HEK293 (cell line): Measurements from ENCODE around the gene TEX2.

Source experiments
- CTCF ChIA-PET: fragments of 350-600 bp; formaldehyde crosslinking; extraction: SDS; loops from one replicate; lab custom pipeline; 2021; ENCODE audit warnings: antibody characterized with exemption; lab: Yijun Ruan, JAX
- POLR2A ChIA-PET: fragments of 300-600 bp; formaldehyde crosslinking; extraction: SDS; loops from one replicate; lab custom pipeline; 2020; ENCODE audit warnings: antibody characterized with exemption, inconsistent platforms; lab: Yijun Ruan, JAX
- H3K27ac ChIP-seq: fragments of 200-500 bp; sonication (Bioruptor generic); 2 replicates; pipeline ENCODE4 v1.5.1; 2014; ENCODE audit warnings: low read depth, low read length, control low read depth, inconsistent platforms; ENCODE audit errors: extremely low read depth
- H3K36me3 ChIP-seq, 2 experiments: fragments of 200-500 bp in 1 of 2; sonication (Bioruptor generic) in 1 of 2; 1 replicate in 1 of 2; 2 replicates in 1 of 2; pipeline ENCODE4 v1.5.1; 2014 to 2017; ENCODE audit warnings: inconsistent platforms in 2 of 2, low read length in 2 of 2; ENCODE audit not compliant: control insufficient read depth in 2 of 2, insufficient read depth in 1 of 2
- H3K4me1 ChIP-seq: fragments of 200-500 bp; sonication (Bioruptor generic); 2 replicates; pipeline ENCODE4 v1.5.1; 2014; ENCODE audit warnings: mild to moderate bottlenecking, low read length, inconsistent platforms; ENCODE audit not compliant: control insufficient read depth, insufficient read depth
- H3K4me3 ChIP-seq: 2 replicates; pipeline ENCODE4 v1.5.1; 2011; ENCODE audit warnings: low read depth, mild to moderate bottlenecking, control low read depth, low read length, moderate library complexity
- H3K9me3 ChIP-seq: fragments of 200-500 bp; sonication (Bioruptor generic); 2 replicates; pipeline ENCODE4 v1.5.1; 2014; ENCODE audit warnings: low read depth, low read length, inconsistent platforms; ENCODE audit not compliant: control insufficient read depth, insufficient read depth
- MEIS1 ChIP-seq: sonication (generic); formaldehyde crosslinking; IDR thresholded peaks from 2 replicates; pipeline ENCODE4 v1.8.1; 2022; ENCODE audit warnings: missing genetic modification reagents, mild to moderate bottlenecking, borderline replicate concordance
- PATZ1 ChIP-seq: fragments of 450-650 bp; formaldehyde crosslinking; IDR thresholded peaks from 2 replicates; pipeline ENCODE4 v1.5.1; 2016; ENCODE audit warnings: missing biosample characterization, missing genetic modification characterization
- PRDM6 ChIP-seq: fragments of 450-650 bp; formaldehyde crosslinking; IDR thresholded peaks from 2 replicates; pipeline ENCODE4 v1.5.1; 2017; ENCODE audit warnings: missing biosample characterization, missing genetic modification characterization
- SCRT2 ChIP-seq: fragments of 450-650 bp; formaldehyde crosslinking; IDR thresholded peaks from 2 replicates; pipeline ENCODE4 v1.5.1; 2016; ENCODE audit warnings: missing biosample characterization, missing genetic modification characterization
- SETDB1 ChIP-seq: IDR thresholded peaks from one replicate; pipeline ENCODE4 v1.6.1; 2017; ENCODE audit warnings: mild to moderate bottlenecking, low read length, moderate library complexity, mixed read lengths; ENCODE audit not compliant: insufficient read length
- SP7 ChIP-seq: fragments of 450-650 bp; formaldehyde crosslinking; IDR thresholded peaks from 2 replicates; pipeline ENCODE4 v1.5.1; 2016; ENCODE audit warnings: missing biosample characterization, missing genetic modification characterization
- YY1 ChIP-seq: fragments of 450-650 bp; formaldehyde crosslinking; IDR thresholded peaks from 2 replicates; pipeline ENCODE4 v1.5.1; 2018; ENCODE audit warnings: missing biosample characterization, missing genetic modification characterization
- ZNF335 ChIP-seq: fragments of 450-650 bp; formaldehyde crosslinking; conservative IDR thresholded peaks from 2 replicates; pipeline ENCODE4 v1.5.1; 2016; ENCODE audit warnings: missing biosample characterization, missing genetic modification characterization
- ZNF366 ChIP-seq: fragments of 450-650 bp; formaldehyde crosslinking; conservative IDR thresholded peaks from 2 replicates; pipeline ENCODE4 v1.5.1; 2016; ENCODE audit warnings: missing biosample characterization, missing genetic modification characterization
- ZNF398 ChIP-seq: fragments of 450-650 bp; formaldehyde crosslinking; IDR thresholded peaks from 2 replicates; pipeline ENCODE4 v1.5.1; 2017; ENCODE audit warnings: missing biosample characterization, missing genetic modification characterization
- ZNF416 ChIP-seq: fragments of 450-650 bp; formaldehyde crosslinking; IDR thresholded peaks from 2 replicates; pipeline ENCODE4 v1.5.1; 2016; ENCODE audit warnings: missing biosample characterization, missing genetic modification characterization
- ZNF513 ChIP-seq: fragments of 450-650 bp; IDR thresholded peaks from 2 replicates; pipeline ENCODE4 v1.5.1; 2018; ENCODE audit warnings: missing biosample characterization, missing genetic modification characterization
- ZNF518A ChIP-seq: fragments of 450-650 bp; formaldehyde crosslinking; conservative IDR thresholded peaks from 2 replicates; pipeline ENCODE4 v1.5.1; 2016; ENCODE audit warnings: low read depth, missing biosample characterization, missing genetic modification characterization
- ZNF521 ChIP-seq: fragments of 450-650 bp; formaldehyde crosslinking; IDR thresholded peaks from 2 replicates; pipeline ENCODE4 v1.5.1; 2017; ENCODE audit warnings: missing biosample characterization, mild to moderate bottlenecking, missing genetic modification characterization
- ZNF629 ChIP-seq: fragments of 450-650 bp; formaldehyde crosslinking; IDR thresholded peaks from 2 replicates; pipeline ENCODE4 v1.5.1; 2017; ENCODE audit warnings: missing biosample characterization, missing genetic modification characterization
- ZNF76 ChIP-seq: fragments of 450-650 bp; formaldehyde crosslinking; IDR thresholded peaks from 2 replicates; pipeline ENCODE4; 2016; ENCODE audit warnings: low read depth, missing biosample characterization, missing genetic modification characterization, borderline replicate concordance

Gene TEX2

GRCh38 chr17:64176556-64176955 is 86.5 kb downstream of the TEX2 start:
- no peaks in the 10 kb centered on the region for H3K4me1 ChIP-seq
- no peak overlapping the region for H3K27ac ChIP-seq
- H3K36me3 ChIP-seq: peaks cover 0 to 37% of the 10 kb centered on the region in 2 experiments; a peak in 2 of 3 replicates
- H3K4me3 ChIP-seq: no peak overlapping the region
- POLR2A ChIA-PET: no interaction called here
- TF ChIP-seq ZNF513 (tag by site-specific recombination) (no peak), YY1 (tag by site-specific recombination) (no peak), SP7 (tag by site-specific recombination) (no peak)
- TF ChIP-seq, all 188 proteins: peak for 0
- no peaks in the 10 kb centered on the region for H3K9me3 ChIP-seq
- CTCF ChIA-PET: interaction anchor here (0.6 kb wide), 1 partner anchor 43 kb away, joined by 3 read pairs; no protein-coding TSS in a partner anchor

GRCh38 chr17:64174686-64175456 is 88.2 kb downstream of the TEX2 start:
- H3K27ac ChIP-seq: no peak overlapping the region
- no peak overlapping the region for H3K4me3 ChIP-seq
- no peaks in the 10 kb centered on the region for H3K9me3 ChIP-seq
- ChIA-PET CTCF (interaction anchor here (1.1 kb wide), 1 partner anchor 107 kb away, joined by 3 read pairs; no protein-coding TSS in a partner anchor), POLR2A (no interaction called here)
- peaks cover 0 to 46% of the 10 kb centered on the region in 2 experiments; a peak in 2 of 3 replicates for H3K36me3 ChIP-seq
- TF ChIP-seq MEIS1 (CRISPR knock-in tag) (no peak), ZNF416 (tag by site-specific recombination) (no peak), SCRT2 (peak; percentile 94), SETDB1 (no peak), ZNF76 (no peak), PRDM6 (tag by site-specific recombination) (no peak), PATZ1 (tag by site-specific recombination) (no peak)
- H3K4me1 ChIP-seq: no peaks in the 10 kb centered on the region

GRCh38 chr17:64173646-64174045 is 89.4 kb downstream of the TEX2 start:
- H3K9me3 ChIP-seq: no peaks in the 10 kb centered on the region
- peaks cover 0 to 43% of the 10 kb centered on the region in 2 experiments; a peak in 2 of 3 replicates for H3K36me3 ChIP-seq
- CTCF ChIA-PET: interaction anchor here (0.7 kb wide), 1 partner anchor 218 kb away, joined by 3 read pairs; no protein-coding TSS in a partner anchor
- no peak overlapping the region for H3K4me3 ChIP-seq
- no peaks in the 10 kb centered on the region for H3K4me1 ChIP-seq
- no peak overlapping the region for H3K27ac ChIP-seq
- POLR2A ChIA-PET: no interaction called here
- TF ChIP-seq ZNF398 (tag by site-specific recombination) (no peak), ZNF629 (tag by site-specific recombination) (no peak), ZNF518A (tag by site-specific recombination) (no peak), ZNF335 (tag by site-specific recombination) (no peak), ZNF366 (no peak), ZNF521 (tag by site-specific recombination) (no peak)
